Activated effector memory CD4-positive, alpha-beta T cell treated with anti-CD3 and anti-CD28 coated beads, Interleukin-2, amount 50 U/mL, for 16 hours (primary cell): ENCODE results near the gene WFDC8.

Source experiments
- DNase-seq: peaks from one replicate; pipeline ENCODE4 v3.0.0-alpha.2; 2020

The WFDC8 gene

DNA sequence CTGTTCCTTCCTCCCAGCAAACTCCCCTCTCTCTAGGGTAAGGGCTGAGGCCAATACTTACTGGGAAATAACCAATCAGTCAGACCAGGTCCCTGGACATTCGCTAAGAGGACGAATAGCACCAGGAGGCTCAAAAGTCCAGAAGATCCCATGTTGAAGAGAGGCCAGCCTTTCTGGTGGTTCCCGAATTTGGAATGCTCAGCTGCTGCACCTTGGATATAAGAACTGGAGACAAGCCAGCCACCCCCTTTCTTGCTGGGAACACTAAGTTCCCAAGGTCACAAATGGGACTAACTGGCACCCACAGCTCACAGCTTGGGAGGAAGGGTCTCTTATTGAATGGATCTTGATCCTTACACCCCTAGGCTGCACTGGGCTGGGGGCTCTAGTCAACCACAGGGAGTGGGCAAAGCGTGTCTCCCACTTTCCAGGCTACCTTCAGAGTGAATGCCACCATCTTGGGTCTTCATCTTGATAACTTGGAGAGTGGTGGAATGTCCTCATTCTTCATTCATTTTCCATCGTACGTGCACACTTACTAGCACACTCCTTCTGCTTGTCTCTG is 31.8 kb downstream of the WFDC8 start, which contains the start of gene EPPIN:
TSS of gene EPPIN (minus strand) at position 196 of the 565 bp plus-strand sequence. CDS start at position 152, 44 bp downstream.
- DNase-seq: no peak

DNA sequence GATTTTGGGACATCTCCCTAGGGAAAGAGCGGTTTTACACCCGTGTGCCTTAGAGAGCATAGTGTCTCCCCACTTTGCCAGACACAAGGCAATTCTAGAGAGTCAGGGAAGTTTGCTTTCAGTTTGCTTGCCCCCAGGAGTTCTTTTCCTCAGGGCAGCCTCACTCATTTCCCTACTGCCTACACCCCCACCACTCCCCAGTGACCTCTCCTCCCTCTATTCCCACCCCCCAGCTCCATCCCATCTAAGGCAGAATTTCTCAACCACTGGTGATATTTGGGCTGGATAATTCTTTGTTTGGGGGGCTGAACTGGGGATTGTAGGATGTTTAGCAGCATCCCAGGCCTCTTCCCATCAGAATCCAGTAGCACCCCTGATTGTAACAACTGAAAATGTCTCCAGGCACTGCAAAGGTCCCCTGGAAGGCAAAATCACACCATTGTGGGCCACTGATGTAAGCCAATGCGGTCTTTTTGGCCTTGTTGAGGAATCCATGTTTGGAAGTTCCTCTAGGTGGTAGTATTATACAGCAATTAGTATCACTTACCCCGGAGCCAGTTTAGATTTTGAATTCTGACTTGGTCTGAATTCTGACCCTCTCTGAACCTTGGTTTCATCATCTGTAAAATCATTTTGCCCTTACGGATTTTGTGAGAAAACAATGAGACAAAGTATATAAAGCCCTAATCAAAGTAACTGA is 33.2 kb downstream of the WFDC8 start:
- DNase-seq: no peak

- no peak for DNase-seq
Observed at GRCh38 chr20:45545351-45545750, 33.7 kb downstream of the WFDC8 start.

DNA sequence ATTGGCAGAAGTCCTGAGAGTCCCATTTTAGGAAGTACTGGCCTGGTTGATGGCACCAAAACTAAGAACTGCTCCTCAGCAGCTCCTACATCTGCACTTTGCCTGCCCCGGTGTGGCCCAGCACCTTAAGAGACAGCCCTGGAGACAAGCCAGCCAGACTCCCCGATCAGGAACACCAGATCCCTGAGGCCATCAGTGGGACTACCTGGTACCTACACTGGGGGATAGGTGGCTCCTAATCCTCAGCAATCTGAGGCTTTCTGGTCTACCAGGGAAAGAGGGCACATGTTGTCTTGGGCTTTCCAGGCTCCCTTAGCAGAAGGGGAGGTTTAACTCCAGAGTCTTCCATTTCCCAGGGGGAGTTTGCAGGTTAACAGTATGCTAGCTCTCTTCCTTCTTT is 39.7 kb downstream of the WFDC8 start, which contains the start of gene WFDC6:
TSS of gene WFDC6 (minus strand) at position 101 of the 400 bp plus-strand sequence. CDS start at position 26, 75 bp downstream.
- no peak for DNase-seq

- DNase-seq: no peak
Observed at GRCh38 chr20:45538209-45538799, 40.8 kb downstream of the WFDC8 start.

GRCh38 chr20:45527294-45527693 is 51.8 kb downstream of the WFDC8 start:
- DNase-seq: no peak

GRCh38 chr20:45523821-45524220 is 55.3 kb downstream of the WFDC8 start:
- DNase-seq: no peak

GRCh38 chr20:45518282-45518681 is 60.8 kb downstream of the WFDC8 start:
- no peak for DNase-seq

DNA sequence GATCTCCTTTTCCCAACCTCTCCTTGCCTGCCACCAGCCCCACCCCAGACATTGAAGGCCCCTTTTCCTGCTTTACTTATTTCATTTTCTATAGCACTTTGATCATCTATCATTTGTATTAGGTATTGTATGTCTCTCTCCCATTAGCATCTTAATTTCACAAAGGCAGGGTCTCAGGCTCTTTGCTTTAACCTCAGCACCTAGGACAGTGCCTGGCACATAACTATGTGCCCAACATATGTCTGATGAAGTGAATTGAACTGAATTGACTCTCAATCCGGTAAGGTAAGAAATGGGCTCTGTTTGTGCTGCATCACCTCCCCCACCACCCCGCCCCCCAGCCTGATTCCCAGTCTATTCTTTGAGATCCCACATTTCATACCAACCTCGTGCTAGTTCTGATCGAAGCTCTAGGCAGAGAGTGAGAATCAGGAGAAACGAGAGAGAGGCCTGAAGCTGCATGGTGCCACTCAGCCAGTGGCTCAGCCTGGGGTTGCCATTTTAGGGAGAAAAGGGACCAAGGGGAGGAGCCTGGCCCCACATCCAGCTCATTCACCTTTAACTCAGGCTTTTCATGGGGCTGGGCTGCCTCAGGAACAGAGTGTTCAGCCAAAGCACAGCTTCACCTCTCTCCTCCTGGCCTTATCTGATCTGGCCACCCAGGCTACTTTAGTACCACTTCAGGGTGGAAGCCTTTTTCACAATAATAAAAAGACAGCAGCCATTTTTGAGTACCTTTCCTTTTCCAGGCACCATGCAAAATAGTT is 63.8 kb downstream of the WFDC8 start, which contains the start of gene SPINT3:
TSS of gene SPINT3 (minus strand) at position 476 of the 767 bp plus-strand sequence. CDS start at position 462, 14 bp downstream.
- DNase-seq: no peak

DNA sequence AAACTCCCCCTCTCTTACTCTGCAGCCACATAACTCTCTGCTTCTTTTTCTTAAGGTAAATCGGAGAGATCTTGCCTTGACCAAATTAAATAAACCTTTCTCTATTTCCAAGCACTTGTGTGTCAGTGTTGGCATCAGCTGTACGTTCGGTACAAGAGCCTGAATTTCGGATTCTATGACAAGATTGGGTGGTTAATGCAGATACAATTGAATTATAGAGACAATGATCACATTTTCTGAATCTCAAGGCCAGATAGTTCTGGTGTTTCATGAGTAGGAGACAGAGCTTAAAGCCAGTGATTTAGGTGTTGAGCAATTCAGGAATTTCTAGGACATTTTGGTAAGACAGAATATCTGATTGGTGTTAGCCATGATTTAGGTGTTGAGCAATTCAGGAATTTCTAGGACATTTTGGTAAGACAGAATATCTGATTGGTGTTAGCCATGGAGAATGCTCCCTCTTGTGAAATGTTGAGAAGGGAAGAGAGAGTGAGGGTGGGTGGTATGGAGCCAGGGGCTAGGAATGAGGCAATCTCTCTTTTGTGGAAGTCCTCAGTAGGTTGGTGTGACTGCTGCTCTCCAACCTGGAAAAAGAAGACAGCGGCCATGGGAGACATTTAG is 68.7 kb downstream of the WFDC8 start:
- DNase-seq: no peak

DNA sequence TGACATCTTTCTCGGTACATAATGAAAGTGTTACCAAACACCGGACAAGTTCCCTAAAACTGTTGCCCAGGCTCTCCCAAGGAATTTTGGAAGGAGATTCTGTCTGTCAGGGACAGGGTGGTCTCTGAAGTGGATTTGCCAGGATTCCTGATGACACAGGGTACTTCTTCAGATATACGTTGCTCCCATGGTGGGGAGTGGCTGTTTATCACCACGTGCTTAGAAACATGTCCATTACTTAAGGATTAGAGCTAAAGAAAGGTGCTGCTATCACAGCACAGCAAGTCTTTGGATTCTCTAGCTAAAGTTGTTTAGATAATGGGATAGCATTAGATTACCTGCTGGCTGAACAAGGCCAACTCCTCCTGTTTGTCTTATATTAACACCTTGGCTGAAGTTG is 70.0 kb downstream of the WFDC8 start:
- no peak for DNase-seq

GRCh38 chr20:45508068-45508886 is 70.8 kb downstream of the WFDC8 start:
- no peak for DNase-seq

GRCh38 chr20:45507011-45507820 is 71.9 kb downstream of the WFDC8 start:
- DNase-seq: no peak

DNA sequence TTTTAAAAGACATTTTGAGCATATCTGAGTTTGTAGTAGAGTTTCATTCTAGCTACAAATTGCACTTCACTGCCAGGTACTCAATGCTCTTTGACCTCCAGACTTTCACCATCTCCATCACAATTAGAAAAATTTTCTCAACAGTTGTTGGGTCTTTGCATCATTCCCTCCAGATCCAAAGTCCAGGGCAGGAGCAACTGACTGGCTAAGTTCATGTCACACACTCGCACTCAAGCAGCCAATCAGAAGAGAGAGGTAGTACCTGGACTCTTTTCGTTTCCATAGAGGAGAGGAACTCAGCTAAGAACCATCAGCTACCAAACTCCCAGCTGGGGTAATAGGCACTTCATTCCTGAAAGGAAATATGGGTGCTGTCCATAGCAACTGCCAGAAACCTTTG is 72.7 kb downstream of the WFDC8 start:
- no peak for DNase-seq

DNA sequence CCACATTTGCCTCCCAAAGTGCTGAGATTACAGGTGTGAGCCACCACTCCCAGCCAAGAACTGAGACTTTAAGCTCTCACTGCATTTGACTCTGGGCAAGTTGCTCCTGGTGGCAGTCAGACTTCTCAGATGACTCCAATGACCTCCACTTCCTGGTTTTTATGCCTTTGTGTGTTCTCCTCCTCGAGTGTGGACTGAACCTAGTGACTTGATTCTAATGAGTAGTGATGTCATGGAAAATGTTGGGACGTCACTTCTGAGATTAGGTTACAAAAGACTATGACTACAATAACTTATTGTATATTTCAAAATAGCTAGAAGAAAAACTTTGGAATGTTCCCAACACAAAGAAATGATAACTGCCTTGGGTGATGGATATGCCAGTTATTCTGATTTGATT is 75.7 kb downstream of the WFDC8 start:
- no peak for DNase-seq

GRCh38 chr20:45502561-45502960 is 76.5 kb downstream of the WFDC8 start:
- DNase-seq: no peak
